Progenitor cell of endocrine pancreas (in vitro differentiated cells): ENCODE results near the gene NDUFC2. TPM values are rescaled to one million over a fixed set of nuclear protein-coding genes. Genes with fewer than 3 reads are reported as not detected.
A peak's percentile ranks its signal among the peaks of the same experiment; 100 is the strongest.

Source experiments
- DNase-seq: peaks from one replicate; pipeline ENCODE4 v3.0.0; 2021; ENCODE audit warnings: low spot score; ENCODE audit not compliant: unreplicated experiment
- H3K27ac Mint-ChIP-seq: 2 replicates; pipeline ENCODE4 v1.8.0; 2021; ENCODE audit warnings: mild to moderate bottlenecking, moderate library complexity, mixed read lengths
- H3K27me3 Mint-ChIP-seq: 2 replicates; pipeline ENCODE4 v1.8.0; 2021; ENCODE audit warnings: mixed read lengths
- H3K36me3 Mint-ChIP-seq: 2 replicates; pipeline ENCODE4 v1.8.0; 2022; ENCODE audit warnings: mixed read lengths; ENCODE audit not compliant: insufficient read depth
- H3K4me1 Mint-ChIP-seq: 2 replicates; pipeline ENCODE4 v1.8.0; 2021; ENCODE audit warnings: low read depth, mixed read lengths
- H3K4me3 Mint-ChIP-seq: 2 replicates; pipeline ENCODE4 v1.8.0; 2021; ENCODE audit warnings: low read depth, mild to moderate bottlenecking, moderate library complexity, mixed read lengths
- H3K9me3 Mint-ChIP-seq: 2 replicates; pipeline ENCODE4 v1.8.0; 2021; ENCODE audit warnings: low read depth, mixed read lengths
- long read RNA-seq: library from polyadenylated mRNA; unstranded; transcript quantifications from one replicate; pipeline ENCODE4 v2.0.0, GENCODE V29; 2020
- total RNA-seq: library from RNA; stranded (reverse); gene quantifications from 2 replicates; pipeline ENCODE4 v1.2.1, GENCODE V29; 2021
- TF ChIP-seq, protein P1 (sequence below): fragments of 200-600 bp; sonication (generic); IDR thresholded peaks from one replicate; pipeline ENCODE4 v1.5.0; 2021; ENCODE audit warnings: antibody characterized with exemption, mild to moderate bottlenecking; ENCODE audit not compliant: unreplicated experiment

Gene NDUFC2
- 177 TPM in 2 replicates for total RNA-seq
- long read RNA-seq, transcript NDUFC2-201 (3 exons, 2,518 nt) = major isoform, 77 of 108 reads
- long read RNA-seq, partial matches to known transcripts = 0 of 108 reads
- long read RNA-seq, other reads (novel, unspliced or antisense) = 31 of 108 reads

DNA sequence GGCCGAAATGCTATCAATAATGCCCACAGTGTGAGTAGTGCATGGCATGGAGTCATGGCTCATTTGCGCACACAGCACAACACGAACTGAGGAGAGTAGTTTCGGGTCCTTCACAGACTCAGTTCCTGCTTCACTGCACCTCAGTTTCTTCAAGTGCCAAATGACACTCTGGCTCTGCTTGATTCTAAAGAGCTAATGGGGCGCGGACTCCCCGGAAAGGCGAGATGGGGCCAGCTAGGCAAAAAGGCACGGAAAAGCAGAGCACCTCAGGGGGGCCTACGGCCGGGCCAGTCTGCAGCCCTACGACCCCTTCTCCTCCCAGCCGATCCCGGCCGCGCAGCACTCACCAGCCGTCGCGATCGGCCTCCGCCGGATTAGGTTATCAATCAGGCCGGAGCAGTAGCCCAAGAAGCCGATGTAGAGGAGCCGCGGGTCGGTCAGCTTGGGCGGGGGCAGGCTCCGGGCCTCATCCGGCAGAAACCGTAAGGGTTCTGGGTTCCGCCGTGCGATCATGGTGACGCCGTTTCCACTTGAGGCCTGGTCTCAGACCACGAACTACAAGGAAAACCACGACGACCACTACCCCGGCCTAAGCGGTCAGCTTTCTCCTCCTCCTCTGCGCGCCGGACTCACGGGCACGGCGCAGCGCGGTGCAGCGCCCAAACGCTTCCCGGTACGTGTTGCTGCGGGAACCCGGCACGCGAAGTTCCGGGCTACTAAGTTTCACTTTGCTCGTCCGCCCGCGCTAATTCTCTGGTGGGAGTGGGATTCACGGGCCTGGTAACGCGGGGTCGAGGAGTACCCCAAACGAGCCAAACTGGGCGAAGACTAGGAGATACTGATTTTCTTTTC, at the start of gene NDUFC2:
TSS of gene NDUFC2 (minus strand) at position 631 of the 852 bp plus-strand sequence. CDS start at position 513, 118 bp downstream.
- Mint-ChIP-seq H3K36me3 (peaks cover 7% of the 10 kb centered on the region), H3K27me3 (peaks cover 4% of the 10 kb centered on the region), H3K4me3 (peak within 1 kb of the TSS; percentile 90), H3K9me3 (peaks cover 3% of the 10 kb centered on the region), H3K4me1 (peaks cover 19% of the 10 kb centered on the region), H3K27ac (peak within 1 kb of the TSS; percentile 97)
- peak; percentile 51 for DNase-seq
- TF ChIP-seq, protein P1, sequence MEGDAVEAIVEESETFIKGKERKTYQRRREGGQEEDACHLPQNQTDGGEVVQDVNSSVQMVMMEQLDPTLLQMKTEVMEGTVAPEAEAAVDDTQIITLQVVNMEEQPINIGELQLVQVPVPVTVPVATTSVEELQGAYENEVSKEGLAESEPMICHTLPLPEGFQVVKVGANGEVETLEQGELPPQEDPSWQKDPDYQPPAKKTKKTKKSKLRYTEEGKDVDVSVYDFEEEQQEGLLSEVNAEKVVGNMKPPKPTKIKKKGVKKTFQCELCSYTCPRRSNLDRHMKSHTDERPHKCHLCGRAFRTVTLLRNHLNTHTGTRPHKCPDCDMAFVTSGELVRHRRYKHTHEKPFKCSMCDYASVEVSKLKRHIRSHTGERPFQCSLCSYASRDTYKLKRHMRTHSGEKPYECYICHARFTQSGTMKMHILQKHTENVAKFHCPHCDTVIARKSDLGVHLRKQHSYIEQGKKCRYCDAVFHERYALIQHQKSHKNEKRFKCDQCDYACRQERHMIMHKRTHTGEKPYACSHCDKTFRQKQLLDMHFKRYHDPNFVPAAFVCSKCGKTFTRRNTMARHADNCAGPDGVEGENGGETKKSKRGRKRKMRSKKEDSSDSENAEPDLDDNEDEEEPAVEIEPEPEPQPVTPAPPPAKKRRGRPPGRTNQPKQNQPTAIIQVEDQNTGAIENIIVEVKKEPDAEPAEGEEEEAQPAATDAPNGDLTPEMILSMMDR = peak; percentile 10

DNA sequence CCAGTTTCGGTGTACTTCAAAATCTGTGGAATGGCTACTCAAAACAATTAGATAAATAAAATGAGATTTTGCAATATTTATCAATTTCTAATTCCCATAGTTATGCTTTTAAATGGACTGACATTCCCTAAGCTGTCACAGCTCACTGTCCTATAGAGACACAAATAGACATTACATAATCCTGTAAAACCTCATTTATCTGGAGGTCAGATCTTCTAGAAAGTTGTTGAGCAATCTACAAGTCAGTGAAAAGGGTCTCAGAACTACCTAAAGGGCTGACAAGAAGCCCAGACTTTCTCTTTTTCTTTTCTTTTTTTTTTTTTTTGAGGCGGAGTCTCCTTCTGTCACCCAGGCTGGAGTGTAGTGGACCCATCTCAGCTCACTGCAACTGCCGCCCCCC, 47.7 kb upstream of the NDUFC2 start:
- Mint-ChIP-seq H3K4me1 (peaks cover 3% of the 10 kb centered on the region), H3K27ac (no peak overlapping the region), H3K27me3 (no peaks in the 10 kb centered on the region), H3K4me3 (no peak overlapping the region), H3K9me3 (no peaks in the 10 kb centered on the region), H3K36me3 (peaks cover 4% of the 10 kb centered on the region)
- DNase-seq = no peak
- TF ChIP-seq, protein P1 = no peak

DNA sequence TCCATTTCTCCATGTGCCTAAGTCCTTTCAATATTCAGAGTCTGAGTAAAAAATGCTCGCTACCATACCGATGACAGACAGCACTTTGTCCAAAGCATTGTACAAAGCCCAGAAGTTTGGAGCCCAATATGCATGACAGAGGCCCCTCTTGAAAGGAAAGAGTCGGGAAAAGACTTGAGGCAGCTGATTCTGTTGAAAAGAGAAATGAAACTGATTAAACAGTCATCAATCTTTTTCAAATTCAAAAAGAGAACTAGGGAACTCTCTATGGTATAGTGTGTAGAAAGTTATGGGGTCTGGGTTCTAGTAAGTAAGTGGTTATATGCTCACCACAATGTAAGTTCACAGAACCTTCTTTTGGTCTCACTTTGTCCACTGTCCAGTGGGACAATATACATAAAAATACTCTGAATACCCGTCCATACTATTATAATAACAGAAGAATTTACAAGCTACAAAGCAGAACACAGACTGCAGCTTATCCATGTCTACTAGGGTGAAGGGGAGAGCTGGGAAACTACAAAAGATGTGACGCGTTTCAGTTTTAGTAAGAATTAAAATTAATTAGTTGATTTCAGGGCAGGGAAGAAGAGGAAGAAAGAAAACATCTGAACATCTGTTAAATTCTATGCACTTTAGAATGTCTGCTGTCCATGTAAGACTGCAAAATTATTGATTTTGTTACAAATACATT, 33.1 kb upstream of the NDUFC2 start:
- Mint-ChIP-seq H3K27me3 (no peaks in the 10 kb centered on the region), H3K4me1 (peaks cover 1% of the 10 kb centered on the region), H3K9me3 (no peaks in the 10 kb centered on the region), H3K27ac (no peak overlapping the region), H3K4me3 (no peak overlapping the region), H3K36me3 (peaks cover 13% of the 10 kb centered on the region)
- TF ChIP-seq, protein P1 = no peak
- no peak for DNase-seq

DNA sequence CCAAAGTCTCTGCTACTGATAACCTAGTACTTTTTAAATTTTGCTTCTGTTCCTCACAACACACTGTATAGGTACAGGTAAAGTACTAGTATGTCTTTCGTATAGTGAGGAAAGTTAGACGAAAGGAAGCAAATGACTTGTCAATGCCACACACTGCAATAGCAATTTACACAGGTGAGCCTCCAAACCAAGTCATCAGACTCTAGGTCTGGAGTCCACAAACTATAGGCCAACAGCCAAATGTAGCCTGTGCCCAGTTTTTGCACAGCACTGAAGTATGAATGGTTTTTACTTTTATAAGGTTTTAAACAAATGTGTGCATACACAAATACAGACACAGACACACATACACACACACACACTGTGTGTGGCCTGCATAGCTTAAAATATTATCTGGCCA, 31.6 kb upstream of the NDUFC2 start:
- Mint-ChIP-seq H3K9me3 (no peaks in the 10 kb centered on the region), H3K36me3 (peaks cover 15% of the 10 kb centered on the region), H3K4me3 (no peak overlapping the region), H3K27ac (no peak overlapping the region), H3K27me3 (no peaks in the 10 kb centered on the region), H3K4me1 (peaks cover 1% of the 10 kb centered on the region)
- no peak for DNase-seq
- TF ChIP-seq, protein P1 = no peak

DNA sequence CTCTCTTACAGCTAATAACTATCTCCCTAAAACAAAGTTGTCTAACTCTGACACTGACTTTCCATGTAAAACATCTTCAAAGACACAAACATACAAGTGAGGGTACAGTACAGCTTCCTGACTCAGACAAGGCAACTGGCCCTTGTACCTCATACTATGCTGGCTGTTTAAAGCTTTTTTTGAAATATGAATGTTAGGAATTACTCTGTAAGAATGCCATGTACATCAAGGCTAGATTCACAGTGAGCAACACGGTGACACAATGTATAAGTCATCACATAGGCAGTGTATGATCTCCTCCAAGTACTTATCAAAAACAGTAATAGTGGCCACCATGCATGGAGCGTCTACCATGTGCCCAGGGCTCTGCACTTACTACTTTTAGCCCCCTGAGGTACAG, 31.2 kb upstream of the NDUFC2 start:
- H3K36me3 Mint-ChIP-seq = peaks cover 16% of the 10 kb centered on the region
- DNase-seq = no peak
- H3K9me3 Mint-ChIP-seq = no peaks in the 10 kb centered on the region
- no peak overlapping the region for H3K27ac Mint-ChIP-seq
- H3K27me3 Mint-ChIP-seq = no peaks in the 10 kb centered on the region
- peaks cover 1% of the 10 kb centered on the region for H3K4me1 Mint-ChIP-seq
- TF ChIP-seq, protein P1 = no peak
- H3K4me3 Mint-ChIP-seq = no peak overlapping the region
